HepG2 (cell line): ENCODE measurements around the gene CCDC88B. TPM values are rescaled to one million over a fixed set of nuclear protein-coding genes. Genes with fewer than 3 reads are reported as not detected.

Experiments
- ADNP ChIP-seq: sonication (generic); formaldehyde crosslinking; IDR thresholded peaks from 2 replicates; pipeline ENCODE4 v1.4.0; 2020; ENCODE audit warnings: missing genetic modification reagents
- ARID2 ChIP-seq: sonication (generic); formaldehyde crosslinking; IDR thresholded peaks from 2 replicates; pipeline ENCODE4 v1.8.1; 2022; ENCODE audit warnings: mild to moderate bottlenecking, missing genetic modification reagents, borderline replicate concordance
- ASH2L ChIP-seq: fragments of 300-600, 200-600 bp; sonication (generic); IDR thresholded peaks from 2 replicates; pipeline ENCODE4 v1.7.0; 2017; ENCODE audit warnings: low read depth, mild to moderate bottlenecking, moderate library complexity, mixed read lengths, low read length; ENCODE audit not compliant: insufficient read length
- GATAD2A ChIP-seq: IDR thresholded peaks from 2 replicates; pipeline ENCODE4 v1.6.1; 2016
- MED1 ChIP-seq: sonication (generic); formaldehyde crosslinking; IDR thresholded peaks from 2 replicates; pipeline ENCODE4 v1.4.0; 2020; ENCODE audit warnings: missing genetic modification reagents
- MEIS1 ChIP-seq: sonication (generic); formaldehyde crosslinking; IDR thresholded peaks from 2 replicates; pipeline ENCODE4 v1.9.0; 2021; ENCODE audit warnings: mild to moderate bottlenecking, missing genetic modification reagents, moderate library complexity, borderline replicate concordance
- PLSCR1 ChIP-seq: sonication (generic); formaldehyde crosslinking; IDR thresholded peaks from 2 replicates; pipeline ENCODE4 v1.5.0; 2020; ENCODE audit warnings: missing genetic modification reagents, mild to moderate bottlenecking, borderline replicate concordance
- PRDM15 ChIP-seq: sonication (generic); formaldehyde crosslinking; IDR thresholded peaks from 2 replicates; pipeline ENCODE4 v1.4.0; 2020; ENCODE audit warnings: missing genetic modification reagents
- REL ChIP-seq: sonication (generic); formaldehyde crosslinking; conservative IDR thresholded peaks from 2 replicates; pipeline ENCODE4 v1.8.0; 2022; ENCODE audit warnings: mild to moderate bottlenecking, missing genetic modification reagents, moderate library complexity
- SKI ChIP-seq: fragments of 450-650 bp; IDR thresholded peaks from one replicate; pipeline ENCODE4 v1.6.1; 2018; ENCODE audit warnings: mild to moderate bottlenecking; ENCODE audit not compliant: partially characterized antibody
- ZC3H13 ChIP-seq: sonication (generic); formaldehyde crosslinking; IDR thresholded peaks from 2 replicates; pipeline ENCODE4 v1.8.1; 2023; ENCODE audit warnings: mild to moderate bottlenecking, missing genetic modification reagents, moderate library complexity
- ZNF383 ChIP-seq: sonication (generic); formaldehyde crosslinking; IDR thresholded peaks from 2 replicates; pipeline ENCODE4 v1.4.0; 2020; ENCODE audit warnings: missing genetic modification reagents, mild to moderate bottlenecking, borderline replicate concordance
- ZXDC ChIP-seq: sonication (generic); formaldehyde crosslinking; IDR thresholded peaks from 2 replicates; pipeline ENCODE4 v1.5.0; 2020; ENCODE audit warnings: mild to moderate bottlenecking, missing genetic modification reagents
- polyA plus RNA-seq, 8 experiments: library from polyadenylated mRNA; depleted of rRNA in 3 of 8; stranded (reverse) in 7 of 8; unstranded in 1 of 8; fragments of >200 nt; fragmentation: Illumina TruSeq in 4 of 8; extraction: Trizol in 4 of 8; gene quantifications; 2 replicates each; pipeline versions ENCODE4 v1.2.1 to v1.2.3, GENCODE V29; 2011 to 2016; ENCODE audit warnings: low read depth in 4 of 8, missing spikeins in 1 of 8, mixed read lengths in 1 of 8; ENCODE audit not compliant: insufficient read depth in 1 of 8
- total RNA-seq, 5 experiments: library from RNA; depleted of rRNA; stranded (reverse); fragments of >200 nt; fragmentation: Illumina TruSeq; extraction: Trizol; gene quantifications; 2 replicates each; pipeline ENCODE4 v1.2.3, GENCODE V29; 2016; ENCODE audit warnings: low read depth in 1 of 5

The CCDC88B gene
- total and polyA plus RNA-seq, 2 of the 13 experiments (the other 11 are each of a cell fraction or from before 2014, with no cell fraction given): 3.6 to 4.8 TPM

DNA sequence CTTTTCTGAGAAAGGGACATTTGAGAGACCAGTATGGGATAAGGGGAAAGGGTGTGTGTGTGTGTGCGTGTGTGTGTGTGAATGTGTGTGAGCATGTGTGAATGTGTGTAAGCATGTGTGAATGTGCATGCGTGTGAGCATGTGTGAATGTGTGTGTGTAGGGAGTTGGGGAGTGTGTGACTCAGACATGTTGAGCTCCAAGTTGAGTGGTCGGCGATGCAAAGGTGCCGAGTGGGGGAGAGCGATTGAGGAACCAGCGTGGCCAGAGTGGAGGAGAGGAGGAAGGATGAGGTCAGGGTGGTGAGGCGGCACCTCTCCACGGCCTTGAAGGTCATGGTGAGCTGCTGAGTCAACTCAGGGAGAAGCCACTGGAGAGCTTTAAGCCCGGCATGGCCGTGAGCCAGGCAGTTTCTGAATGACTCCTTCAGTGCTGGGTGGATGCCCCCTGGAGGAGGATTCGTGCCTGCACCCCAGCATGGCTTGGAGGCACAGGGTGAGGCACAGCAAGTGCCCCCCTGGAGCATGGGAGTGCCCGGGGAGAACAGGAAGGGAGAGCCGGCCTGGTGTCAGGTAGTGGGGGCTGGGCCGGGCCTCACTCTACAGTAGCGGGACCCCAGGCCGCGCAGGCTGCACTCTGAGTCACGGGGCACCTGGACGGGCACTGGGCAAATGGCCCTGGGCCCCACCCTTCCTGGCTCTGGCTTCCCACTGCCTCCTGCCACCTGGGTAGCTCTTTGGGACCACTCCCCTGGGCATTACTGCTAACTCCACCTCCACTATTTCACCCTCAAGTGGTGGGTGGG lies 8.2 kb upstream of the CCDC88B start (continued):
- TF ChIP-seq REL (CRISPR knock-in tag) (no peak), ZXDC (CRISPR knock-in tag) (no peak), GATAD2A (CRISPR knock-in tag) (0 out of 2 replicates have a peak, but pooled peaks have one; percentile 39), SKI (no peak), PRDM15 (CRISPR knock-in tag) (no peak), PLSCR1 (CRISPR knock-in tag) (no peak), MED1 (CRISPR knock-in tag) (no peak), ZC3H13 (CRISPR knock-in tag) (no peak), MEIS1 (CRISPR knock-in tag) (no peak), ASH2L (no peak), ZNF383 (no peak), ADNP (CRISPR knock-in tag) (no peak), ARID2 (CRISPR knock-in tag) (no peak)
